LNCaP clone FGC (cell line): Measurements from ENCODE around the gene SYCP2.

Source experiments
- DNase-seq: peaks from one replicate; pipeline ENCODE4 v3.0.0-alpha.2; 2011; ENCODE audit warnings: low read depth
- H3K4me3 ChIP-seq: 2 replicates; pipeline ENCODE4 v1.5.1; 2011; ENCODE audit warnings: mild to moderate bottlenecking, low read depth, low read length, control low read depth
- CTCF ChIP-seq: IDR thresholded peaks from 2 replicates; pipeline ENCODE4 v1.5.1; 2012; ENCODE audit warnings: mild to moderate bottlenecking; ENCODE audit not compliant: control insufficient read depth, insufficient read depth; ENCODE audit errors: extremely low read depth

SYCP2 gene

GRCh38 chr20:59938696-59939051 lies 5.2 kb upstream of the SYCP2 start:
- TF ChIP-seq CTCF = no peak
- no peak for DNase-seq

GRCh38 chr20:59938221-59938620 lies 4.8 kb upstream of the SYCP2 start:
- H3K4me3 ChIP-seq = no peak overlapping the region
- DNase-seq = no peak
- TF ChIP-seq CTCF = no peak

More at GRCh38 chr20:59938696-59939051, 5.2 kb upstream of the SYCP2 start:
- H3K4me3 ChIP-seq = no peak overlapping the region

- no peak overlapping the region for H3K4me3 ChIP-seq
- DNase-seq = no peak
- no peak for TF ChIP-seq CTCF
These were observed 3.7 kb upstream of the SYCP2 start for GRCh38 chr20:59937150-59937549.

GRCh38 chr20:59936409-59936808 lies 3.0 kb upstream of the SYCP2 start:
- no peak overlapping the region for H3K4me3 ChIP-seq
- no peak for DNase-seq
- TF ChIP-seq CTCF = no peak

- no peak for TF ChIP-seq CTCF
- H3K4me3 ChIP-seq = no peak overlapping the region
- DNase-seq = no peak
These were observed 2.2 kb upstream of the SYCP2 start for GRCh38 chr20:59935457-59936185.

GRCh38 chr20:59933849-59934585 lies 580 bp upstream of the SYCP2 start:
- DNase-seq = no peak
- H3K4me3 ChIP-seq = peak overlapping the region; percentile 47
- TF ChIP-seq CTCF = peak; percentile 58
